Activated effector memory CD4-positive, alpha-beta T cell treated with Interleukin-2 at 50 U/mL for 16 hours (primary cell): ENCODE measurements around the gene TOPBP1.
"Not testable (repeated sequence)": the region's sequence is repeated elsewhere in the genome, so short reads cannot be mapped to it uniquely, and the experiment has no call there.

Experiments used
- DNase-seq: peaks from one replicate; pipeline ENCODE4 v3.0.0-alpha.2; 2020

The TOPBP1 gene

GRCh38 chr3:133568294-133569014, 93.3 kb downstream of the TOPBP1 start:
- DNase-seq: no peak

GRCh38 chr3:133563816-133564215, 97.9 kb downstream of the TOPBP1 start:
- no peak for DNase-seq

GRCh38 chr3:133563186-133563591, 98.6 kb downstream of the TOPBP1 start:
- no peak for DNase-seq

GRCh38 chr3:133562376-133562775, 99.4 kb downstream of the TOPBP1 start:
- no peak for DNase-seq

- no peak for DNase-seq
These were observed 100.1 kb downstream of the TOPBP1 start for GRCh38 chr3:133561679-133562078.

GRCh38 chr3:133551589-133551988, 110.2 kb downstream of the TOPBP1 start:
- not testable (repeated sequence) for DNase-seq
